Activated CD4-positive, CD25-positive, alpha-beta regulatory T cell treated with anti-CD3 and anti-CD28 coated beads, Interleukin-2, amount 50 U/mL, for 24 hours (primary cell): ENCODE results near the gene SVBP.

Experiments used
- ATAC-seq, 2 donors: fragments of 150-1000 bp; cut with Tn5 transposase; one replicate each; pipeline ENCODE4 v1.10.0; 2021; ENCODE audit warnings: mild to moderate bottlenecking in 1 of 2, moderate library complexity in 1 of 2

Gene SVBP

GRCh38 chr1:42759114-42759513 is 58.1 kb downstream of the SVBP start:
- no peak for ATAC-seq

DNA sequence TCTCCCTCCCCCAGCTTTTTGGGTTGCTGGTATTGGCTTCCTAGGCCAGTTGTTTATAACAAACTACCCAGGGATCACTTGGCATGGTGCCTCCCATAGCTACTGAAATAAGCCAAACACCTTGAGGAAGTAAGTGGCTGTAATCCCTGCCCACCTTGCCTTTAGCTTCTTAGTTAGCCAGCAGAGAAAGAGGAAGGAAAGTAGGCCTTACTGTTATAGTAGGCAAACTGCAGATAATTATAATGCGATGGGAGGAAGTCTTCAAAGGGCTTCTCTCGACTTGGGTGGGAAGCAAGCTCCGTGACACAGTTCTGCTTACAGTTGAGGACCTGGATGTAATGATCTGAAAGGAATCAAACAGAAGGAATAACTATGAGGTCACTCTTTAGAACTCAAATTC is 58.6 kb downstream of the SVBP start:
- no peak for ATAC-seq

DNA sequence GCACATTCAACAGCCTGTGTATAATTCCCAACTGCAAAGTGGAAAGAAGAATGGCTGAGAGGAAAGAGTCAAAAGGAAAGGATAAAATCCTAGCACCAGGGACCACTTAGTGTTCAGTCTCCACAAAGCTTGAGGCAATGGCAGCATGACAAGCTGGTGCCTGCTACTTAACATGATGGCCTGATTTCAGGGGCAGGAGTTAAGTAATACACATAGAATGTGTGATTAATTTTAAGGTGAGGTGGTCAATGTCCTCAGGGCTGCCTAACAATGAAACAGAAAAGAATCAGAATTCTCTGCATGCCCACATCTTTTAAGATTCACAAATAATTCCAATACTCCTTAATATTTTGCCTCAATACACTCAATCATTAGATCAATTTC is 59.3 kb downstream of the SVBP start:
- no peak for ATAC-seq
